A549 (cell line): ENCODE data around the gene SEC16A. TPM values are rescaled to one million over a fixed set of nuclear protein-coding genes. Genes with fewer than 3 reads are reported as not detected.

Experiments
- ATAC-seq, 2 experiments: fragments of 200-7000 bp in 1 of 2; fragments of >200 bp in 1 of 2; cut with Nextera tagmentation in 1 of 2; cut with Tn5 transposase in 1 of 2; 3 replicates each; pipeline versions ENCODE4 v1.8.0 to v1.9.1; 2018 to 2020; ENCODE audit warnings: mild to moderate bottlenecking in 1 of 2, moderate library complexity in 1 of 2
- CTCF ChIA-PET: fragments of 300-600 bp; sonication (Branson Sonifier 250); formaldehyde crosslinking; extraction: SDS; loops from one replicate; lab custom pipeline; 2021; ENCODE audit warnings: antibody characterized with exemption, inconsistent platforms; lab: Yijun Ruan, JAX
- POLR2A ChIA-PET: fragments of 350-600 bp; formaldehyde crosslinking; extraction: SDS; loops from one replicate; lab custom pipeline; 2021; ENCODE audit warnings: antibody characterized with exemption, inconsistent platforms; lab: Yijun Ruan, JAX
- DNase-seq, 2 experiments: peaks; one replicate each; pipeline versions ENCODE4 v3.0.0 to v3.0.0-alpha.2; 2011 to 2016; ENCODE audit warnings: low read depth in 1 of 2, low spot score in 1 of 2
- FAIRE-seq: peaks from 2 replicates; lab custom pipeline; 2011; peaks lifted over from hg19 to GRCh38; lab: Jason Lieb, UNC
- H3K27ac ChIP-seq, 2 experiments: fragments of >200 bp; sonication (Bioruptor Twin); formaldehyde crosslinking; 3 replicates each; pipeline ENCODE4 v1.5.1; 2016 to 2017
- H3K4me1 ChIP-seq: fragments of >200 bp; sonication (Bioruptor Twin); formaldehyde crosslinking; 3 replicates; pipeline ENCODE4 v1.6.1; 2016
- H3K4me2 ChIP-seq: fragments of >200 bp; sonication (Bioruptor Twin); formaldehyde crosslinking; 3 replicates; pipeline ENCODE4 v1.6.1; 2016
- H3K4me3 ChIP-seq: fragments of >200 bp; sonication (Bioruptor Twin); formaldehyde crosslinking; 3 replicates; pipeline ENCODE4 v1.5.1; 2016
- H3K9me3 ChIP-seq: fragments of >200 bp; sonication (Bioruptor Twin); formaldehyde crosslinking; 3 replicates; pipeline ENCODE4 v1.6.1; 2016
- BHLHE40 ChIP-seq: IDR thresholded peaks from 2 replicates; pipeline ENCODE4 v1.6.1; 2012; ENCODE audit warnings: low read depth, low read length, inconsistent platforms
- CEBPB ChIP-seq, 2 experiments: fragments of >200 bp in 1 of 2; sonication (Bioruptor Twin) in 1 of 2; formaldehyde crosslinking in 1 of 2; IDR thresholded peaks; 2 replicates each; pipeline ENCODE4 v1.6.1; 2012 to 2016
- CHD2 ChIP-seq: fragments of 150-350 bp; IDR thresholded peaks from 2 replicates; pipeline ENCODE4 v1.6.1; 2014; ENCODE audit warnings: low read length; ENCODE audit not compliant: partially characterized antibody
- CHD4 ChIP-seq: fragments of 200-600 bp; sonication (generic); IDR thresholded peaks from 2 replicates; pipeline ENCODE4 v1.6.1; 2016; ENCODE audit warnings: antibody characterized with exemption, mild to moderate bottlenecking, borderline replicate concordance
- EHF ChIP-seq: fragments of 250-450 bp; sonication (Bioruptor Pico); IDR thresholded peaks from 2 replicates; pipeline ENCODE4 v1.5.0; 2020; ENCODE audit warnings: mild to moderate bottlenecking
- EP300 ChIP-seq, 2 experiments: fragments of >200 bp; sonication (Bioruptor Twin); formaldehyde crosslinking; IDR thresholded peaks; 2 replicates in 1 of 2; 3 replicates in 1 of 2; pipeline ENCODE4 v1.6.1; 2016 to 2017
- ESRRA ChIP-seq: fragments of 150-350 bp; IDR thresholded peaks from 2 replicates; pipeline ENCODE4 v1.6.1; 2014; ENCODE audit warnings: mild to moderate bottlenecking, low read length, borderline replicate concordance
- FOSL2 ChIP-seq, 2 experiments: fragments of 450-650 bp in 1 of 2; fragments of >200 bp in 1 of 2; sonication (Bioruptor Twin) in 1 of 2; formaldehyde crosslinking; IDR thresholded peaks; 2 replicates each; pipeline versions ENCODE4 v1.5.0 to v1.6.1; 2016 to 2020; ENCODE audit warnings: mild to moderate bottlenecking in 1 of 2, moderate library complexity in 1 of 2
- GATA3 ChIP-seq: IDR thresholded peaks from 2 replicates; pipeline ENCODE4 v1.6.1; 2012; ENCODE audit warnings: borderline replicate concordance
- HOXB13 ChIP-seq: fragments of 250-450 bp; sonication (Bioruptor Pico); IDR thresholded peaks from 2 replicates; pipeline ENCODE4 v1.5.0; 2020; ENCODE audit warnings: low read depth, mild to moderate bottlenecking, moderate library complexity
- MYC ChIP-seq: IDR thresholded peaks from 2 replicates; pipeline ENCODE4 v1.6.1; 2012; ENCODE audit warnings: mild to moderate bottlenecking, inconsistent platforms, low read length, improper control_type of control experiment, borderline replicate concordance
- NFE2L2 ChIP-seq: fragments of 150-350 bp; conservative IDR thresholded peaks from 2 replicates; pipeline ENCODE4 v1.6.1; 2014; ENCODE audit warnings: low read length
- NPAS2 ChIP-seq: fragments of 250-450 bp; sonication (Bioruptor Pico); IDR thresholded peaks from 2 replicates; pipeline ENCODE4 v1.8.0; 2022; ENCODE audit warnings: mild to moderate bottlenecking, moderate library complexity, borderline replicate concordance
- PHF8 ChIP-seq: fragments of 200-600 bp; sonication (generic); IDR thresholded peaks from 2 replicates; pipeline ENCODE4 v1.6.1; 2016; ENCODE audit warnings: low read depth, mild to moderate bottlenecking, antibody characterized with exemption, moderate library complexity, borderline replicate concordance
- RAD21 ChIP-seq, 2 experiments: fragments of >200 bp in 1 of 2; sonication (Bioruptor Twin) in 1 of 2; formaldehyde crosslinking in 1 of 2; IDR thresholded peaks in 1 of 2; conservative IDR thresholded peaks in 1 of 2; 2 replicates in 1 of 2; 3 replicates in 1 of 2; pipeline ENCODE4 v1.6.1; 2012 to 2018; ENCODE audit warnings: inconsistent platforms in 1 of 2
- RARB ChIP-seq: fragments of 250-450 bp; sonication (Bioruptor Pico); IDR thresholded peaks from 2 replicates; pipeline ENCODE4 v1.8.0; 2021; ENCODE audit warnings: mild to moderate bottlenecking, moderate library complexity
- RCOR1 ChIP-seq: fragments of 150-350 bp; IDR thresholded peaks from 2 replicates; pipeline ENCODE4 v1.6.1; 2014; ENCODE audit warnings: antibody characterized with exemption, low read length, low read depth
- RNF2 ChIP-seq: fragments of 200-600 bp; sonication (generic); IDR thresholded peaks from 2 replicates; pipeline ENCODE4 v1.6.1; 2016; ENCODE audit warnings: low read depth, mild to moderate bottlenecking, antibody characterized with exemption, moderate library complexity, borderline replicate concordance
- ZFP36 ChIP-seq: fragments of 450-650 bp; IDR thresholded peaks from 2 replicates; pipeline ENCODE4 v1.6.1; 2014; ENCODE audit warnings: borderline replicate concordance; ENCODE audit not compliant: partially characterized antibody
- ZNF302 ChIP-seq: fragments of 250-450 bp; sonication (Bioruptor Pico); IDR thresholded peaks from 2 replicates; pipeline ENCODE4 v1.9.0; 2021; ENCODE audit warnings: inconsistent platforms, mild to moderate bottlenecking, moderate library complexity
- WGBS: methylation state at CpG from one replicate; pipeline ENCODE4 v1.1.6; 2017; ENCODE audit errors: missing lambda C conversion rate; 5-methylcytosine and 5-hydroxymethylcytosine counted together
- polyA plus RNA-seq, 4 experiments: library from polyadenylated mRNA; depleted of rRNA in 3 of 4; stranded (reverse); fragments of >200 nt; fragmentation: RNase III in 1 of 4; extraction: RNeasy Plus Mini Kit Qiagen cat#74134 plus additional on column Dnase treatment in 1 of 4; gene quantifications; 2 replicates in 3 of 4; 3 replicates in 1 of 4; pipeline ENCODE4 v1.2.3, GENCODE V29; 2011 to 2017
- TF ChIP-seq, protein P1 (sequence below): fragments of 250-450 bp; sonication (Bioruptor Pico); IDR thresholded peaks from 2 replicates; pipeline ENCODE4 v1.5.0; 2020; ENCODE audit warnings: low read depth, mild to moderate bottlenecking, moderate library complexity
- TF ChIP-seq, protein P2 (sequence below): fragments of 450-650 bp; IDR thresholded peaks from 2 replicates; pipeline ENCODE4 v1.6.1; 2014; ENCODE audit warnings: antibody characterized with exemption
- TF ChIP-seq, protein P3 (sequence below): fragments of 250-450 bp; sonication (Bioruptor Pico); IDR thresholded peaks from 2 replicates; pipeline ENCODE4 v1.5.0; 2021; ENCODE audit warnings: mild to moderate bottlenecking, moderate library complexity, borderline replicate concordance
- TF ChIP-seq, protein P4 (sequence below): fragments of >200 bp; sonication (Bioruptor Twin); formaldehyde crosslinking; IDR thresholded peaks from 3 replicates; pipeline ENCODE4 v1.6.1; 2016
- TF ChIP-seq, protein P5 (sequence below): fragments of >200 bp; sonication (Bioruptor Twin); formaldehyde crosslinking; IDR thresholded peaks from 2 replicates; pipeline ENCODE4 v1.6.1; 2016

SEC16A gene
- polyA plus RNA-seq, 2 of the 4 experiments (the other 2 are of a cell fraction): 24.2 to 38.0 TPM

DNA sequence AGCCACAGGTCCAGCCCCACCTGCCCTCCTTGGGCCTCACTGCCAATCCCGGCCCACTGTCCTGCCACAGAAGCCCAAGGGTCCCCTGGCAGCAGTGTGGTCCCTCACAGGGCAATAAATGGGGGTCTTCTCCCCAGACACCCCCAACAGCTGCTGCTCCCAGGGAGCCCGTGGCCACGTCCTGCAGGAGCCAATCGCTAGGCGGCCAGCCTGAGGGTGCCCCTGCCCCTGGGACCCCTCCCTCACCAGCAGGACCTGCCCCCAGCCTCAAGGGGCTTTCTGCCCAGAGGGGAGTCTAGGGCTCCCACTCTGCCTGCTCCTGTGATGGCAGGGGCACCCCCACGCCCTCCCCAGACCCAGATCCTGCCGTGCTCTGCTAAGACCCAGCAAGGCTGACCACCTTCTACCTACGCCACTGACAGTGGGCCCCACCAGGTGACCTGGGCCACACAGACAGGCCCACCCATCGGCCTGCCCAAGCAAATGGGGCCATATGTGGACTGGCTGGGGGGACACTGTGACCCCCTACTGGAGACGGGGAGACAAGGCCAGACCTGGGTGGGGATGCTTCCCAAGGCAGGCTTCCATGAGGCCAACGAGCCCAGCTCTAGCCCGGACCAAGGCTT lies 46.0 kb upstream of the SEC16A start:
- 80% methylated on average over 8 of the region's 12 CpGs for WGBS
- ChIA-PET POLR2A (no interaction called here), CTCF (interaction anchor here (2.1 to 4.9 kb wide), 2 partner anchors 40 to 97 kb away, joined by 9 to 35 read pairs; no protein-coding TSS in a partner anchor)
- Histone ChIP-seq H3K4me3 (no peak overlapping the region), H3K9me3 (no peaks in the 10 kb centered on the region), H3K4me2 (peak overlapping the region; percentile 60), H3K27ac (peak overlapping the region; percentile 62 to 83; a peak in 4 of 6 replicates), H3K4me1 (peaks cover 44% of the 10 kb centered on the region)
- DNase-seq (no peak), ATAC-seq (0 out of 6 replicates have a peak, but pooled peaks of 1 of the 2 experiments have one; percentile 1), FAIRE-seq (no peak)
- TF ChIP-seq BHLHE40: no peak
- TF ChIP-seq PHF8: no peak
- TF ChIP-seq EP300 (IDR thresholded peaks at IDR 0.05): no peak
- no peak for TF ChIP-seq CHD2
- TF ChIP-seq ZNF302 (CRISPR knock-in tag): no peak
- TF ChIP-seq NFE2L2: no peak
- no peak for TF ChIP-seq RARB (CRISPR knock-in tag)
- no peak for TF ChIP-seq RCOR1
- TF ChIP-seq, protein P1, sequence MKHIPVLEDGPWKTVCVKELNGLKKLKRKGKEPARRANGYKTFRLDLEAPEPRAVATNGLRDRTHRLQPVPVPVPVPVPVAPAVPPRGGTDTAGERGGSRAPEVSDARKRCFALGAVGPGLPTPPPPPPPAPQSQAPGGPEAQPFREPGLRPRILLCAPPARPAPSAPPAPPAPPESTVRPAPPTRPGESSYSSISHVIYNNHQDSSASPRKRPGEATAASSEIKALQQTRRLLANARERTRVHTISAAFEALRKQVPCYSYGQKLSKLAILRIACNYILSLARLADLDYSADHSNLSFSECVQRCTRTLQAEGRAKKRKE (CRISPR knock-in tag): no peak
- TF ChIP-seq ZFP36: no peak
- TF ChIP-seq, protein P2, sequence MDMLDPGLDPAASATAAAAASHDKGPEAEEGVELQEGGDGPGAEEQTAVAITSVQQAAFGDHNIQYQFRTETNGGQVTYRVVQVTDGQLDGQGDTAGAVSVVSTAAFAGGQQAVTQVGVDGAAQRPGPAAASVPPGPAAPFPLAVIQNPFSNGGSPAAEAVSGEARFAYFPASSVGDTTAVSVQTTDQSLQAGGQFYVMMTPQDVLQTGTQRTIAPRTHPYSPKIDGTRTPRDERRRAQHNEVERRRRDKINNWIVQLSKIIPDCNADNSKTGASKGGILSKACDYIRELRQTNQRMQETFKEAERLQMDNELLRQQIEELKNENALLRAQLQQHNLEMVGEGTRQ: no peak
- no peak for TF ChIP-seq EHF (CRISPR knock-in tag)
- TF ChIP-seq, protein P3, sequence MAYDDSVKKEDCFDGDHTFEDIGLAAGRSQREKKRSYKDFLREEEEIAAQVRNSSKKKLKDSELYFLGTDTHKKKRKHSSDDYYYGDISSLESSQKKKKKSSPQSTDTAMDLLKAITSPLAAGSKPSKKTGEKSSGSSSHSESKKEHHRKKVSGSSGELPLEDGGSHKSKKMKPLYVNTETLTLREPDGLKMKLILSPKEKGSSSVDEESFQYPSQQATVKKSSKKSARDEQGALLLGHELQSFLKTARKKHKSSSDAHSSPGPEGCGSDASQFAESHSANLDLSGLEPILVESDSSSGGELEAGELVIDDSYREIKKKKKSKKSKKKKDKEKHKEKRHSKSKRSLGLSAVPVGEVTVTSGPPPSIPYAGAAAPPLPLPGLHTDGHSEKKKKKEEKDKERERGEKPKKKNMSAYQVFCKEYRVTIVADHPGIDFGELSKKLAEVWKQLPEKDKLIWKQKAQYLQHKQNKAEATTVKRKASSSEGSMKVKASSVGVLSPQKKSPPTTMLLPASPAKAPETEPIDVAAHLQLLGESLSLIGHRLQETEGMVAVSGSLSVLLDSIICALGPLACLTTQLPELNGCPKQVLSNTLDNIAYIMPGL: no peak
- TF ChIP-seq NPAS2 (CRISPR knock-in tag): no peak
- no peak for TF ChIP-seq GATA3
- TF ChIP-seq, protein P4, sequence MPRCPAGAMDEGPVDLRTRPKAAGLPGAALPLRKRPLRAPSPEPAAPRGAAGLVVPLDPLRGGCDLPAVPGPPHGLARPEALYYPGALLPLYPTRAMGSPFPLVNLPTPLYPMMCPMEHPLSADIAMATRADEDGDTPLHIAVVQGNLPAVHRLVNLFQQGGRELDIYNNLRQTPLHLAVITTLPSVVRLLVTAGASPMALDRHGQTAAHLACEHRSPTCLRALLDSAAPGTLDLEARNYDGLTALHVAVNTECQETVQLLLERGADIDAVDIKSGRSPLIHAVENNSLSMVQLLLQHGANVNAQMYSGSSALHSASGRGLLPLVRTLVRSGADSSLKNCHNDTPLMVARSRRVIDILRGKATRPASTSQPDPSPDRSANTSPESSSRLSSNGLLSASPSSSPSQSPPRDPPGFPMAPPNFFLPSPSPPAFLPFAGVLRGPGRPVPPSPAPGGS: no peak
- TF ChIP-seq, protein P5, sequence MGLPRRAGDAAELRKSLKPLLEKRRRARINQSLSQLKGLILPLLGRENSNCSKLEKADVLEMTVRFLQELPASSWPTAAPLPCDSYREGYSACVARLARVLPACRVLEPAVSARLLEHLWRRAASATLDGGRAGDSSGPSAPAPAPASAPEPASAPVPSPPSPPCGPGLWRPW: no peak
- TF ChIP-seq MYC: no peak

DNA sequence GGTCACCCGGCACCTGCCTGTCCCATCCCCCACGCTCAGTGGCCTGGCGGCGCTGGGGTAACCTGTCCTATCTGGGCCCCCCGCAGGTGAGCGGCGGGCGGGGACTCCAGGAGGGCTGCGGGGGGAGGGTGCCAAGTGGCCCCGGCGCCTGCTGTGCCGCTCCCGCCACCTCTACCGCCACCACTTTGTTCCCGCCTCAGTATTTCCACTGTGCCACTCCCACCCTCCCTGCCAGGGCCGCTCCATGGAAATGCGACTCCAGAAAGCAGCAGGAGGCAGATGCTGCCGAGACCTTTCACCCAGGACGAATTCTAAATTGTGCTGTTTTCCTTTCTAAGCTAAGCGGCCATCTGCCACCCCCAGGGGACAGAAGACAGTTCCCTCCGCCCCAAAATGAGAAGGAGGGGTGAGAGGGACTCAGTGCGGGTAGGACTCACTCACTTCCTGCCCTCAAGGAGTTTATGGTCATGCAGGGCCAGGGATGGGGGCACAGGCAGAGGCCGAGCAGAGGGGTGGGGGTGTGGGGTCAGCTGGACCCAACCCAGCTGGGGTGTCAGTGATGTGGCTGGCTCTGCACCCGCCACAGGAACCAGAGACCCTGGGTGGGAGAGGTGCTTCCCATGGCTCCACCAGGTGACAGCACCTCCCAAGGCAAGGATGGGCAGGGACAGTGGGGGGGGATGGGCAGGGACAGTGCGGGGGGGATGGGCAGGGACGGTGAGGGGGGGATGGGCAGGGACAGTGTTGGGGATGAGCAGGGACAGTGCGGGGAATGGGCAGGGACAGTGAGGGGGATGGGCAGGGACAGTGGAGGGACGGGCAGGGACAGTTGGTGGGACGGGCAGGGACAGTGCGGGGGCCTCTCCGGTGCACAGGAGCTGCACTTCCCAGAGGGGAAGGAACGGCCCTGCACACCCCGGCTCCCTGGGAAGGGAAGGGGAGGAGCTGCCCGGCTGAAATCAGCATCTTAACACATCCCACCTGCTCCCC lies 45.2 kb upstream of the SEC16A start:
- 36% methylated on average over 21 of the region's 34 CpGs for WGBS
- Histone ChIP-seq H3K9me3 (no peaks in the 10 kb centered on the region), H3K27ac (peak overlapping the region; percentile 62 to 83), H3K4me1 (peaks cover 42% of the 10 kb centered on the region), H3K4me2 (peak overlapping the region; percentile 60), H3K4me3 (no peak overlapping the region)
- TF ChIP-seq, protein P2: no peak
- TF ChIP-seq FOSL2 (IDR thresholded peaks at IDR 0.05) (no peak), FOSL2 (CRISPR knock-in tag; IDR thresholded peaks at IDR 0.05) (no peak), RAD21 (conservative IDR thresholded peaks at IDR 0.05 in 1 of 2, IDR thresholded peaks at IDR 0.05 in 1 of 2) (0 out of 5 replicates have a peak, but pooled peaks of 1 of the 2 experiments have one; percentile 12), CHD4 (no peak), ZFP36 (no peak), ESRRA (no peak), RNF2 (no peak), RARB (CRISPR knock-in tag) (no peak), HOXB13 (CRISPR knock-in tag) (no peak), CHD2 (peak; percentile 33), CEBPB (IDR thresholded peaks at IDR 0.05) (no peak)
- FAIRE-seq (no peak), ATAC-seq (peak; percentile 32 to 66; a peak in 5 of 6 replicates), DNase-seq (peak; percentile 45 to 48)
- CTCF ChIA-PET: interaction anchor here (1.0 to 4.9 kb wide), 6 partner anchors 11 to 101 kb away, joined by 3 to 35 read pairs (median 10); no protein-coding TSS in a partner anchor
- POLR2A ChIA-PET: no interaction called here
